Thoracic aorta (tissue), 2 donors: ENCODE data around the gene ADAM10. TPM values are rescaled to one million over a fixed set of nuclear protein-coding genes. Genes with fewer than 3 reads are reported as not detected.

Experiments
- ATAC-seq: fragments of 150-250 bp; one replicate; pipeline ENCODE4 v1.8.0; 2017; ENCODE audit warnings: low read depth; ENCODE audit not compliant: insufficient number of reproducible peaks, low FRiP score
- DNase-seq: peaks from one replicate; pipeline ENCODE4 v3.0.0-alpha.2; 2020; ENCODE audit warnings: low spot score
- H3K27ac ChIP-seq, 2 donors: fragments of 200-600 bp; sonication (generic); 1 replicate in 1 of 2; 2 replicates in 1 of 2; pipeline ENCODE4 v1.5.1; 2016; ENCODE audit warnings: mild to moderate bottlenecking in 2 of 2, moderate library complexity in 2 of 2
- H3K27me3 ChIP-seq: fragments of 200-600 bp; sonication (generic); replicated peaks from 2 replicates; pipeline ENCODE4 v1.6.0; 2016; ENCODE audit warnings: mild to moderate bottlenecking; ENCODE audit not compliant: insufficient read depth
- H3K36me3 ChIP-seq: fragments of 200-600 bp; sonication (generic); one replicate; pipeline ENCODE4 v1.5.1; 2016
- H3K4me1 ChIP-seq, 2 donors: fragments of 200-600 bp; sonication (generic); 1 replicate in 1 of 2; 2 replicates in 1 of 2; pipeline versions ENCODE4 v1.5.1 to v1.6.0; 2016; ENCODE audit warnings: low read depth in 2 of 2, mild to moderate bottlenecking in 1 of 2; ENCODE audit not compliant: control insufficient read depth in 1 of 2
- H3K4me3 ChIP-seq: fragments of 200-600 bp; sonication (generic); 2 replicates; pipeline ENCODE4 v1.5.1; 2016; ENCODE audit warnings: mild to moderate bottlenecking
- H3K9me3 ChIP-seq: fragments of 200-600 bp; sonication (generic); 2 replicates; pipeline ENCODE4 v1.5.1; 2016
- total RNA-seq, 2 donors: library from RNA; depleted of rRNA; stranded (reverse); fragments of >200 nt; gene quantifications; one replicate each; pipeline versions ENCODE4 v1.1.0 to v1.2.3, GENCODE V29; 2016
- TF ChIP-seq, protein P1 (sequence below): fragments of 200-600 bp; sonication (generic); IDR thresholded peaks from one replicate; pipeline ENCODE4 v1.5.1; 2019; ENCODE audit warnings: antibody characterized with exemption

The ADAM10 gene
- total RNA-seq, 2 donors from 2014 or later, result 41.2 to 63.1 TPM

DNA sequence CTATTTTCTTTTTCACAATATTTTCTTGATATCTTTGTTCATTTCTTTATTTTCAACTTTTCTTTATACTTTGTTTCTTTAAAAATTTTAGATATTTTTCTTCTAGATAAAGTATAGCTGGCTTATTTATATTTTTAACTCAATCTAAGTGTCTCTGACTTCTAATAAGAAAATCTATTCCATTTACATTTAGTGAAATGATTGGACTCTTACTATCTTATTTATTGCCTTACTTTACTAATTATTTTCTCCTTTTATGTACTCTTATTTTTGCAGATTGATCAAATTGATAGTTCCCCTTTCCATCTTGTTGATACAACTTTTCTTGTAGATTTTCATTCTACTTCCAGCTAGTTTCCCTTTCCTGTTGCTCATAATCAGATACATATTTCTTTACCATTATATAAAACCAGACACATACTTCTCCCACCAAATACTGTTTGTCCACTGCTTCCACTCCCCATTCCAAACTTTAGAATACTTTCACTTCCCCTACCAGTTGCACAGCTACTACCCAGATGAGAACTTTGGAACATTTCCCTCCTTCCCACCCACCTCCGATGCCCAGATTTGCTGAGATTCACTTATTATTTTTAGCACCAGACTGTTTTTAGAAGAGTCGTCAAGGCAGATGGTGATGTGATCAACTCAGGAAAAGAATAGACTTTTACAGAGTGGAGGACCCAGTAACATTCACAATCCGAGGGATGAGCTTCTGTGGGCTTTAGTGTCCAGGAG is 166.2 kb downstream of the ADAM10 start:
- Histone ChIP-seq H3K9me3 (peaks cover 5% of the 10 kb centered on the region), H3K36me3 (no peaks in the 10 kb centered on the region), H3K27me3 (no peaks in the 10 kb centered on the region), H3K27ac (no peak overlapping the region), H3K4me3 (no peak overlapping the region), H3K4me1 (no peaks in the 10 kb centered on the region)
- DNase-seq (no peak), ATAC-seq (no peak)
- TF ChIP-seq, protein P1, sequence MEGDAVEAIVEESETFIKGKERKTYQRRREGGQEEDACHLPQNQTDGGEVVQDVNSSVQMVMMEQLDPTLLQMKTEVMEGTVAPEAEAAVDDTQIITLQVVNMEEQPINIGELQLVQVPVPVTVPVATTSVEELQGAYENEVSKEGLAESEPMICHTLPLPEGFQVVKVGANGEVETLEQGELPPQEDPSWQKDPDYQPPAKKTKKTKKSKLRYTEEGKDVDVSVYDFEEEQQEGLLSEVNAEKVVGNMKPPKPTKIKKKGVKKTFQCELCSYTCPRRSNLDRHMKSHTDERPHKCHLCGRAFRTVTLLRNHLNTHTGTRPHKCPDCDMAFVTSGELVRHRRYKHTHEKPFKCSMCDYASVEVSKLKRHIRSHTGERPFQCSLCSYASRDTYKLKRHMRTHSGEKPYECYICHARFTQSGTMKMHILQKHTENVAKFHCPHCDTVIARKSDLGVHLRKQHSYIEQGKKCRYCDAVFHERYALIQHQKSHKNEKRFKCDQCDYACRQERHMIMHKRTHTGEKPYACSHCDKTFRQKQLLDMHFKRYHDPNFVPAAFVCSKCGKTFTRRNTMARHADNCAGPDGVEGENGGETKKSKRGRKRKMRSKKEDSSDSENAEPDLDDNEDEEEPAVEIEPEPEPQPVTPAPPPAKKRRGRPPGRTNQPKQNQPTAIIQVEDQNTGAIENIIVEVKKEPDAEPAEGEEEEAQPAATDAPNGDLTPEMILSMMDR, result no peak

DNA sequence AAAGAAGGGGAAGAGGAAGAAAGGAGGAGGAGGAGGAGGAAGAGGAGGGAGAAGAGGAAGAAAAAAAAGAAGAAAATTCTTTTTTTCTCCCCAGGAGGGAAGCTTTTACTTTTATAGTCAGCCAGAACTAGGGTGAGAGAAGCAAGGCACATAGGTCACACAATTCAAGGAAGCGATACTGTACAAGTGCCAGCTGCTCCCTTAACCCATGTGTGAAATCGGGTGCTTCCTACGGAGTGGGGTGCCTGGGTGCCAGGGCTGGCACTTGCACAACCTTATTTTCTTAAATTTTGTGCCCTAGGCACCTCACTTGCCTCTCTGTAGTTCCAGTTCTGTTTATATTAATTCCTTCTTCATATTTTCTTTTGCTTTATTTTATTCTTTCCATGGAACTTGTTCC is 167.3 kb downstream of the ADAM10 start:
- peaks cover 5% of the 10 kb centered on the region for H3K9me3 ChIP-seq
- no peak for ATAC-seq
- no peak for DNase-seq
- H3K36me3 ChIP-seq, result no peaks in the 10 kb centered on the region
- no peak overlapping the region for H3K4me3 ChIP-seq
- H3K4me1 ChIP-seq, result no peaks in the 10 kb centered on the region
- no peak overlapping the region for H3K27ac ChIP-seq
- no peaks in the 10 kb centered on the region for H3K27me3 ChIP-seq
- TF ChIP-seq, protein P1, result no peak

DNA sequence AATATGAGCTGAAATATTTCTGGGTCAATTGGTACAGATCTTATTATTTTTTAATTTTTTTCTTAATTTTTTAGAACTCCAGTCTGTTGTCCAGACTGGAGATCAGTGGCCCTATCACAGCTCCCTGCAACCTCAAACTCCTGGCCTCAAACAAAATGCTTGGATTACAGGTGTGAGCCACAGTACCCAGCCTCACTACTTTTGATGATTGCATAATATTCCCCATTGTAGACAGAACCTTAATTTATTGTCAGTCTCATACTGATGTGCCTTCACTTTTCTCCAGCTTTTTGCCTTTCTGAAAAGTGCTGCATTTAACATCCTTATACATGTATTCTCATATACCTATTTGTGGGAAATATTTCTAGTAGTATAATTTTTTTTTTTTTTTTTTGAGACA is 172.8 kb downstream of the ADAM10 start:
- H3K27ac ChIP-seq, result no peak overlapping the region
- no peaks in the 10 kb centered on the region for H3K9me3 ChIP-seq
- ATAC-seq (no peak), DNase-seq (no peak)
- no peaks in the 10 kb centered on the region for H3K4me1 ChIP-seq
- TF ChIP-seq, protein P1, result no peak
- H3K4me3 ChIP-seq, result no peak overlapping the region
- no peaks in the 10 kb centered on the region for H3K27me3 ChIP-seq
- no peaks in the 10 kb centered on the region for H3K36me3 ChIP-seq

DNA sequence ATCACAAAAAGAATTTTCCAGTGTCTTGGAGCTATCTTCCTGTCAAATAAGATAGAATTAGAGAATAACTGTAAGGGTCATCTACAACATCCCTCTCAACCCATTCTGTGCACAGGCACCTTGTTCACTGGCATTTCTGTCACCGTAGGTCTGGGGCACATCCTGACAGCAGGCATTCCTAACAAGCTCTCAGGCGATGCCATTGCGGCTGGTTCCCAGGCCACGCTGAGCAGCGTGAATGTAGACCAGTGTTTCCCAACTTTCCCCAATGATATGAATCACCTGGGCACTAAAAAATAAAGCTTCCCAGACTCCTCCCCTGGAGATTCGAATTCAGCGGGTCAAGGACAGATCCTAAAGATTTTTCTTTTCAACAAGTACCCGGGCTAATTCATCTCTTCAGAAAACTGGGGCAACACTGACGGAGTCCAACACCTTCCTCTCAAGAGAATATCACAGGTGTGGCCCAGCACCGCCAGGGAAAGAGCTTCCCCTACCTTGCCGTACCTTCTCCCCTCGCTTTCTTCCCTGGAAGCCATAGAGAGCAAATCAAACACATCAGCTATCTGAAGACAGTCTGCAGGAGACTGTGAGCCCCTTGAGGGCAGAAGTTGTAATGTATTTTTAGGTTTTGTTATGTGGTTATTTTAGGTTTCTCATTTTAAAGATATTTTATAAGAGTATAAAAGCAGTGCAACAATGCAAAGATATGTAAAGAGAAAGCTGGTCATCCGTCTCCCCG is 174.3 kb downstream of the ADAM10 start:
- Histone ChIP-seq H3K27me3 (no peaks in the 10 kb centered on the region), H3K9me3 (no peaks in the 10 kb centered on the region), H3K36me3 (no peaks in the 10 kb centered on the region), H3K4me1 (no peaks in the 10 kb centered on the region), H3K27ac (no peak overlapping the region), H3K4me3 (no peak overlapping the region)
- DNase-seq (no peak), ATAC-seq (no peak)
- TF ChIP-seq, protein P1, result no peak

DNA sequence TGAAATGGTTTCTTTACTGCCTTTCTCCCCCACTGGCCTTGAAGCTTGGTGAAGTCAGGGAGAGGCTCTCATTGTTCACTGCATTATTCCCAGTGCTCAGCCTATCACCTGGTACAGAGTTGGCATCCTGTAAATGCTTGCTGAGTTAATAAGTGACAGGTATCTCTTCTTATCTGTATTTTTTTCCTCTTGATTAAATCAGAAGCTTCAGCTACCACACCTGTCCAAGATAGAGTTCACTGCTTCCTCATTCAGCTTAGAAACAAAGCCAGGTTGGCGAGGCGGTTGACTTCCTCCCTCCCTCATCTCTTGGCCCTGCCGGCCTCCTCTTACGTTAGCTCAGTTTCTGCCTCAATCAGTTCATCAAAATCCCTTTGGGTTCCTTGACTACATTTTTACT is 174.9 kb downstream of the ADAM10 start:
- no peaks in the 10 kb centered on the region for H3K9me3 ChIP-seq
- no peak overlapping the region for H3K4me3 ChIP-seq
- no peaks in the 10 kb centered on the region for H3K27me3 ChIP-seq
- no peak for ATAC-seq
- no peak overlapping the region for H3K27ac ChIP-seq
- H3K36me3 ChIP-seq, result no peaks in the 10 kb centered on the region
- TF ChIP-seq, protein P1, result no peak
- no peaks in the 10 kb centered on the region for H3K4me1 ChIP-seq
- DNase-seq, result no peak
